Glomerular endothelial cell (primary cell): ENCODE results near the gene CIROP. TPM values are rescaled to one million over a fixed set of nuclear protein-coding genes. Genes with fewer than 3 reads are reported as not detected.

ENCODE experiments used
- DNase-seq: peaks from one replicate; pipeline ENCODE4 v3.0.0-alpha.2; 2011; ENCODE audit warnings: low read depth, low spot score; ENCODE audit errors: extremely low read depth
- total RNA-seq: library from RNA; depleted of rRNA; stranded (reverse); fragments of >200 nt; gene quantifications from 2 replicates; pipeline ENCODE4 v1.2.3, GENCODE V29; 2015

The CIROP gene
- total RNA-seq, 1 donor from 2014 or later = not detected

DNA sequence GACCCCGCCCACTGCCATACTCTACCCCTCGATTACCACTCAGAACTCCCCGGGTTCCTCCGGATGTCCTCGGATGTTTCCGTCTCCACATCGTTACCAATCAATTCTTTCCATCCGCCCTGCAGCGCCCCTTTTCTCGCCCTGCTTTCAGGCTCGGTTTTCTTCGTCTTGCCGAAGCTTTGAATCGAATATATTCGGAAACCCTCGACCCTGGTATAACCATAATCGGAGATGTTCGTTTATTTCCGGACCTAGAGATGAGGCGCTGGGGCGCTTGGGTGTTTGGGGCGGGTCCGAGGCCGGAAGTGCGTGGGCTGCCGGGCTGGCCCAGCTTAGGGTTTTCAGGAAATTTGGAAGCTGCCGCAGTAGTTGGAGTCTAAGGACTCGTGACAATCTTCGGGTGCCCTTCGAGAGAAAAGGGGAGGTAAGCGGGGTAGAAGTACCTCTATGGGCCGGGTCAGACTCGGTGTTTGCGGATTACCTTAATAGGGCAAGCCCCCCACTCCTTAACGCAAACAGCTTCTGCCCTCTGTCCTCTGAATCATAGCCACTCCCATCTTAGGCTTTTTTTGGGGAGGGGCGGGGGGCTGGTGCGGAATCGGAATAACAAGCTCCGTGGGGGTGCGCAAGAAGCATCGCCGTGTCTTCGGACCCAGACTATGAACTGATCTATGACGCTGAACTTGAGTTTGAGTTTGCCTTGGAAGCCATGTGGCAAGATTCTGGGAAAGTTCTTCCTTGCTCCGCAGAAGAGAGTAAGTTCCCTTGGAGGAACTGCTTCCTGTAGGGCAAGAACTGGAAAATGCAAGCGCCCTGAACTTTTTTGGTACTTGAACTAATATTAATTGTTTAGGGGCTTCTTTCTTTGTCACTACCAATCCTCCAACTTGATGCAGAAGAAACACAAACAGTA, 9.3 kb downstream of the CIROP start, which contains the start of gene C14orf119:
C14orf119 (plus strand) TSS at position 310 of the 913 bp plus-strand sequence. CDS start 2,154 bp downstream, outside the sequence.
- peak; percentile 99 for DNase-seq

DNA sequence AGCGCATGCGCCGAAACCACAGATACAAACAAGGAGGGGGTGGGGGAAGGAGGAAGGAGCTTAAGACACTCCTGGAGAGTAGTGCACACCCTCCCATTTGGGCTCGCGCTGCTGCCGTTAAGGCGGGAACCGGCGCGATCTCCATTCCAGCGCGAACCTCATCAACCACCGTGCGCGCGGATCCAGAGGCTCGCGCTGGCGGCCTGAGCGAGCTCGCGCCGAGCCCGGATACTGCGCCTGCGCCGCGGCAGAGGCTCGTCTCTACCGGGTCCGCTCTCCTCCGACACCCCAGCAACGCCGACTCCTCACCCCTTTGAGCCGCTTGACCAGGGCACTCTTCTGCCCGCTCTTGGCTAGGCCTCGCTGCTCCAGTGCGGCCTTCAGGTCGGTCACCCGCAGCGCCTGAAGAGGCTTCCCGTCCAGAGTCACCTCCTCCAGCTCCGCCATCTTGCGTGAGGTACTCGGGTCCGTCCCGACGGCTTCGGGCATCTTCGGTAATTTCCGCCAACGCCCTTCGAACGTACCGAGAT, 10.1 kb downstream of the CIROP start, which contains the start of gene ACIN1:
ACIN1 (minus strand) TSS at position 471 of the 530 bp plus-strand sequence; CDS start at position 447, 24 bp downstream.
- DNase-seq = no peak

DNA sequence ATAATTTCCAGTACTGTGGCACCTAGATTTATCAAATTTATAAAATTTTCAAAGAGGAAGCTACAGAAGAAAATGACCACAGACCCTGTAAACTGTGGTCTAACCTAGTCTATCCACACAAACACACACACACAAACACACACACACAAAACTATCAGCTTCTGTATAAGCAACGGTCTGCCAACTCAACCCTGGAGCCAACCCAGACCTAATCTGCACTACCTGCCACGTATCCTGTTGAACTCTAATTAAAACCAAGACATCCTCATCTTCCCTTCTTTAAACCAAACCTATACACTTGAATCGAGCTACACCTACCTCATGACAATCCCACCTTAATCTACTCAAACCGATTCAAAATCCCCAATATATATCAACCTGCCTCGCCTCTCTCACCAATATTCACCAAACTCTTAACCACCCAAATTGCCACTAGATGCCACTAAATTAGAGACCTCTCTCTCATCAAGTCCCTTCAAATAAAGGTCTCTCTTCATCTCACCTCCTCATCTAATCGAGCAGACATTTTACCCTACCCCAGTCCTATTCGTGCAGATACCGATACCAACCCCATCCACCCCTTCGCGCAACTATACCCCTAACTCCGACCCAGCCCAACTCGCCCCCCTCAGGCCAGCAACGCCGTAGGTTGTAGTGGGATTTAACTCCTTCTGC, 10.7 kb downstream of the CIROP start:
- no peak for DNase-seq

DNA sequence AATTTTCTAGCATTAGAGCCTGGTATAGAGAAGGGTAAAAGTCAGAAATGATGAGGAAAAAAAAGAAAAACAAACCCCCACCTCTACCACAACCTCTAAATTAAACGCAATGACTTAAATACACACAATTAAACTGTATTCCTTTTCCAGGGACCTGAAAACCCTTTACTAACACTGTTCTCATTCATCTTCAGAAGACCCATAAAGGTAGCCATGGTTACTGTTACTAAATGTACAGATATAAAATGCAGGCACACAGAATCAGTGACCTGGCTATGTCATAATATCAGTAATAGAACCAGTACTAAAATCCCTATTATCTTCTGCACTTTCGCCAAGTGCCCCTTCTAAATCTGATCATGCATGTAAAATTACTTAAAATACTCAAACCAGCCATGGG, 11.3 kb downstream of the CIROP start:
- no peak for DNase-seq

DNA sequence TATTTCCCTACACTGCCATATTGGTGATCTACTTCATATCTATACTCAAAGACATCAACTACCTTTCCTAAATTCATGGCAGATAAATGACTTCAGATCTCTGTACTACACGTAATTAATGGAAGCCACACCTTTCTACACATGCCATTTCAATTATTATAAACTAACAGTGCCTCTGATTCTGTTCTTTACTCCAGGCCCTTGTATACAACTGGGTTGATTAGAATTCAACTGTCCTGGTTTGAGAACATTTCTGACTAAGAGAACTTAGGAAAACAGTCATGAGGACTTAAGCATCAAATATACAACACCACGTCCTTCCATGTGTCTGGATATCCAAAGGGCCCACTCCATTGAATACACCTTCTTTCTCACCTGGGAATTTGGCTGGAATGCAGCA, 11.7 kb downstream of the CIROP start:
- no peak for DNase-seq

DNA sequence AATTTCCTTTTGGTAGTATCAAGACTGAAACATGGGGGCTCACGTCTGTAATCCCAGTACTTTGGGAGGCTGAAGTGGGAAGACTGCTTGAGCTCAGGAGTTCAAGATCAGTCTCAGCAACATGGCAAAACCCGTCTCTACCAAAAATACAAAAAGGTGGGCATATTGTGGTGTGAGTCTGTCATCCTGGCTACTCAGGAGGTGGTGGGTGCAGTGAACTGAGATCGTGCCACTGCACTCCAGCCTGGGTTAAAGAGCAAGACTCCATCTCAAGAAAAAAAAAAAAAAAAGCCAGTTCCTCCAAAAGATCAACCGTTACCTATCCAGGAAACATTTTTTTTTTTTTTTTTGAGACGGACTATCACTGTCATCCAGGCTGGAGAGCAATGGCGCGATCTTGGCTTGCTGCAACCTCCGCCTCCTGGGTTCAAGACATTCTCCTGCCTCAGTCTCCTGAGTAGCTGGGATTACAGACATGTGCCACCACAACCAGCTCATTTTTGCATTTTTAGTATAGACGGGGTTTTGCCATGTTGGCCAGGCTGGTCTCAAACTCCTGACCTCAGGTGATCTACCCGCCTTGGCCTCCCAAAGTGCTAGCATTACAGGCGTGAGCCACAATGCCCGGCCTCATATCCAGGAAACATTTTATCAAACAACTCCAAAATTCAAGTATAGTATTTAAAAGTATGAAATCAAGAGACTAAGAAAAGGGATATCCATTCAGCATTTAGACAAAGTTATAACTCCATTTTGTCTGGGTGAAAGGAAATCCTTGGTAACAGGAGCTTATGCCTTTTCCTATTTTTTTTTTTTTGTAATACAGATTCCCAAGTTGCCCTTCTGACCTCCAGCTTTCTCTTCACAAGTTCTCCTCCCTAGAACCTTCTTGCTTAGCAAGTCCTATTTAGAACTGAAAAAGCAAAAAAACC, 13.2 kb downstream of the CIROP start:
- no peak for DNase-seq

DNA sequence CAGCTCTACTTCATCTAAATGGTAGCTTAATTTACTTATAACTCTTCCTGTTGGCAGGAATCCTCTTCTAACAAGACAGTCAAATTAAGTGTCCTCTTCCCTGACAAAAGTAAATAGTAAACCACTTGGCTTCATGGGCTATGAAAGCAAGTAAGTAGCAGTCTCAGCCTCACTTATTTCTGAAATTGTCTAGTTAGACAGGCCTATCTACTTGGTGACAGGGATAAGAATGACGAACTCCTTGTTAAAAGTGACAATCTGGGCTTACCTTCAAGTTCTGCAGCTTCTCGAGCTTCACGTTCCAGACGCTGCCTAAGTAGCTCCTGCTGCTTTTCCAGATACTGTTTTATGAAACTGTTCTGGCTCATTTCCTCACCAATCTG, 14.5 kb downstream of the CIROP start:
- DNase-seq = no peak

DNA sequence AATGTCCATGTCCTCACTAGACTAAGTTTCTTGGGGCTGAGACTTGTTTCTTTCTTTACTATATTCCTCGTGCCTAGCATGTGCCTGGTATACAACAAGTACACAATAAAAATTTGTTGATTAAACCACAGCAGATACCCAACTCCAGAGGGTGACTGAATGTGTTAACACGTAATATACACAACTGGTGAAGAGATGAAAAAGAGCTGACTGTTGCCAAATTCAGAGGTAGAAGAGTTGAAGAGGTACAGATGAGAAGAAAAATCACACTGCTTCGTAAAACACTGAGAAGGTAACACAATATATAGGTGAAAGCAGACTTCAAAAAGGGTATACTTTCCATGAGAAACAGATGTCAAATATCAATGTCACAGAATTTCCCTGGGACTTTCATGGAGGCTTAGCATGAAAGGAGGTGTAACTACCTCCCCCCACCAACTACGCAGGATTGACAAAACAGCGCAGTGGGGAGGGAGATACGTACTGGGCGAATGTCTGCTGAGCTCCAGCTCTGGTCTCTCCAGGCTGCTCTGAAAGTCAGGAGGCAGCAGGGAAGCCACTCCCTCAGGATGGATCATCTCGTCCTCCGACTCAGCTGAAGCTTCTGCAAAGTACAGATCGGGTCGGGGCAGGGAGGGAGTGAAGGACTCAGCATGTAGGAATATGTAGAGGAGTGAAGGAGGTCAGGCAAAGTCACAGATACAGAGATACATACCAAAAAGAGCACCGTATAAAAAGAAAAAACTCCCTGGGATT, 15.1 kb downstream of the CIROP start:
- DNase-seq = no peak

DNA sequence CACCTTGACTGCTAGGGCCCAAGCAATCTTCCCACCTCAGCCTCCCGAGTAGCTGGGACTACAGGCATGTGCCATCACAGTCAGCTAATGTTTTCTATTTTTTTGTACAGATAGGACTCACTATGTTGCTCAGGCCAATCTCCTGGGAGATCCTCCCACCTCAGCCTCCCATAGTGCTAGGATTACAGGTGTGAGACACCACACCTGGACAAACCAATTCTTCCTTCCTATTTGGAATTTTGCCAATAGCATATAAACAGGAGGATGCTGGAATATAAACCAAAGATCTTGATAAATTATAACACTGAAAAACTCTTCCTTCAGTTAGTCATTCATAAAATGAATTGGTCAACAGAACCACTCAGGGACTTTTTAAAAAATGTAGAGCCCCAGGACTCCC, 18.2 kb downstream of the CIROP start:
- no peak for DNase-seq

DNA sequence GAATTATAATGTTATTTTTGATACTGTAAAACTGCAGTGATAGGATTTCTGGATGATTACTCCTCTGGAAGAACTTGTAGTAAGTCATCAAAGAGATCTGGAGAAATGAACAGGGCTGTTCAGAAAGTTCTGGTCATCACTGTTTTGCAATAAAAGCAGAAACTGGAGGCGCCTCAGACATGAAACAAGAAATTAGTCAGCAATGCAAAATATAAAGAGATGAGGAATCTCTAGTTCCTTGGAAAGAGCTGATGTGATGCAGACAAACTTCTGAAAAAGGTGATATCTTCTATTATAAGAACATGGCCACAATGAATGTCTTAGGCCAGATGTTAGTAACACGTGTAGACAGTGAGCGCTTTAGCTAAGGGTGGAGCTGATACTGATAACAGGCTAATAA, 19.3 kb downstream of the CIROP start:
- DNase-seq = no peak

DNA sequence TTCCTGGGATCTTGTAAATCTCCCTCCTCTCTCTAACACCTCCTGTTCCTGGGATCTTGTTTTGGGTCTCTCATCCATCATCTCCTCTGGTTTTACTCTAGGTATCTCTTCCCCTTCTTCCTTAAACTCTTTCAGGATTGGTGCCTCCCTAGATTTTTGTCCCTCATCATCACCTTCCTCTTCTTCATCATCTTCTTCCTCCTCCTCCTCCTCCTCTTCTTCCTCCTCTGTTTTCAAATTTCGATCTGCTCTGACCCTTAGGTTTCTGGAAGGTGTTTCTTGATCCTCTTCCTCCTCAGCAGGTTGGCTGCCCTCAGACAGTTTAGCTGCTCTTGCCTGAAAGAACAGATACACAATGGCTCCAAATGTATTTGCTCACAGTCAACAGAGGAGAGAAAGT, 24.3 kb downstream of the CIROP start:
- DNase-seq = no peak

DNA sequence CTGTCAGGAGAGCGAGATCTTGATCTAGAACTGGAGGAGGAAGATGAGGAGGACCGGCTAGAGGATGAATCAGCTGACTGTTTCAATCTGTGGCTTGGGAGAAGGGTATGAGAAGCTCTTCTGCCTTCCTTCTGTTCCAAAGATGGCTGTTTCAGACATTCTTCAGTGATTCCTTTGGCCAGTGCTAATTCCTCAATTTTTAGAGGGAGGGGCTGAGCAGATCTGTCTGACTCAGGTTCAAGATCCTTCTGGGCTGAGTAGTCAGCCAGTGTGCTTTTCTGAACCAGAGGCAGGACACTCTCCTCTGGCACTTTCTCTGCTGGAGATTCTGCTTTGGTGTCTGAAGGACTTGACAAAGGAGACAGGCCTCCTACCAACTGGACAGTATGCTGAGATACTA, 25.1 kb downstream of the CIROP start:
- no peak for DNase-seq

DNA sequence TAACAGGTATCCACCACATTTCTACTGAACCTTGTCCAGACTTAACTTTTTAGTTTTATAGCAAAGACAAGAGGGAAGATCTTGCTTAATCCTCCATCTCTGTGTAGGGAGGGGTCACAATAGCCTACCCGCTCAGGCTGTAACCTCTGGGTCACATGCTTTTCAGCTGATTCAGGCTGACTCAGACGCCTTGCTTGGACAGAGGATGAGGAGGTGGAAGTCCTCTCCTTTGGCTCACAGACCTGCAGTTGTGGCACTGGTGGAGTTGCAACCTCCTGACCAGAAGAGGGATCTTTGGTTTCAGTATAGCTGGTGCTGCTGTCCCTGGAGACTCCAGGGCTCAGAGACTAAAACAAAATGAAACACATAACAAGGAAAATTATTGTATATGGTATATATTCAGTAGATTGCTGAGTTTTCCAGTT, 26.1 kb downstream of the CIROP start:
- DNase-seq = no peak

DNA sequence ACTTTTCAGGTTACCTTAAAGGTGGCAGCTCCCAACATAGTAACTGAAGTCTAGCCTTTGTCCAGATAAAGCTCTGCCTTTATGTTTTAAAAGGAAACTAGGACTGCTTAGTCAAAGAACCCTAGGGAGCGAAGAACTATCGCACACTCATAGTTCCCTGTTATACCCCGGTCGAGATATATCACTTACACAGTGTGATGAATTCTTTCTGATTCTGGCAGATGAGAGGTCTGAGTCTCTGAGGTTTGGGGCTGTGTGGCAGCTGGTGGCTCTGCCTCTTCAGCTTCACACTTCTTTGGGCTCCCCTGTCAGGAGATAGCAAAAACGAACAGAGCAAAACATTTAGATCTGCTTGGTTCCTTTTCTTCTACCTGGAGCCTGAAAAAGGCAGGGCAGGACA, 26.8 kb downstream of the CIROP start:
- DNase-seq = no peak

DNA sequence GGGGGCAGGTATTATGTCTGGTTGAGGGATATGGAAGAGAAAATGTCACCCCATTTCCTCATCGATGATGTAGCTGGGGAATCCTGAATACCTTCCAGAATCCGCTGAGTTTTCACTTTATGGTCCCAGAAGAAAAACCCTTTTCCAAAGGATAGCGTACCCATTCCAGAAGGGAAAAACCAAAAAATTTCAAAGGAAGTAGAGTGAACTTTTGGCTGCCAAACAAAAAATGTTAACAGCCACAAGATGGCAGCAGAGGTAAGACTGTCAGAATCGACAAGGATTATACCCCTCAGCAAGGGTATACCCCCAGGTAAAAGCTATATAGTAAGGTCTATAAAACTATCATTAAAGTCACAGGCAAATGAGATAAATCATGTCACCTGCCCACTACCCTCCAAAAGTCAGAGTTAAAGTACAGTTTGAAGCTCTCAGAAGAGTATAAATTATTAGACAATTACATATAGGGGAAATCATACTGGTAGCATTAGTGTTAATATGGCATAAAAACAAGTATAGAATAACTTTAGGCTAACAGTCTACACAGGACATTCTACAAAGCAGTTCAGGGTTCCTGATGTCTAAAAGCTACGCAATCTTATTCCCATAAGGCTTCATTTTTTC, 27.9 kb downstream of the CIROP start:
- no peak for DNase-seq

DNA sequence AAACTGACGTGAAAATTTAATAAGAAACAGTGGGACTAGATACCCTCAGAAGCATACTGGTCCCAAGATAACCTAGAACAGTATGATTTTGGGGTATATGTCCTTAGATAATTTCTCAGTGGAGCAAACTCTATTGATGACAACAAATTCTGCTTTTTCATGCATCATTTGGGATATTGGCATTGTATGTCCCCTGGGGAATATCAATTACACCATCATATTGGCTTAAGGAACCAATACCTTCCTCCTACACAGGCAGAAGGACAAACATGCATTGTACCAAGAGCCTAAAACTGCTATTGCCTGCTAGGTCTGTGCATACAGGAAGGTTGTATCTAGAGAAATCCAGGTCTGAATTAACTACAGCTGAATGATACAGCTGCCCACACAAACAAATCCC, 29.9 kb downstream of the CIROP start:
- no peak for DNase-seq

DNA sequence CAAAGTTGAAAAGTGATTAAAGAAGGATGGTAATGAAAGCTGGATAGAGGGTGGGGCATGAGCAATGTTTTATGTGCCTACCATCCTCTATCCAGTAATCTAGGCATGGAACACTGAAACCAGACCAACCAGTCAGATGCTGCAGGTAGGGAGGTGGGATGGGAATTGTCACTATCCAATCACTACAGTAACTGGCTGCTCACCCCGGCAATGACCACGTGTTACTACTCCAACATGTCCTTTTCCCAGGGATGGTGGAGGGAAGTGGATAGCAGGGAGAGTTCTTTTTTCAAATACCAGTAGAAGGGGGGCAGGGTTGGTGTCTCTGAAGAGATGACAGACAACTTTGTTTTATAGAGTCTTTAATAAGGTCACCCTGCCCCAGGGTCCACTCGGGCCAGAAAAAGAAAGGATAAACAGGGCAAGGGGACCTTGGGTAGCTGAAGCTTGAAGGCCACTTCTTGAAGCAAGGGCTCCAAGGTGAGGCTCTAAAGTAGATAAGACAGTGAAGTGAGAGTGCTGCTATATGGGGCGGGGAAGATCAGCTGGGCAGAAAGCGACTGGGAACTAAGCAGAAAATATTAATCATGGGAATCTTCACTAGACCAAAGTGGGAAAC, 32.8 kb downstream of the CIROP start:
- DNase-seq = no peak

DNA sequence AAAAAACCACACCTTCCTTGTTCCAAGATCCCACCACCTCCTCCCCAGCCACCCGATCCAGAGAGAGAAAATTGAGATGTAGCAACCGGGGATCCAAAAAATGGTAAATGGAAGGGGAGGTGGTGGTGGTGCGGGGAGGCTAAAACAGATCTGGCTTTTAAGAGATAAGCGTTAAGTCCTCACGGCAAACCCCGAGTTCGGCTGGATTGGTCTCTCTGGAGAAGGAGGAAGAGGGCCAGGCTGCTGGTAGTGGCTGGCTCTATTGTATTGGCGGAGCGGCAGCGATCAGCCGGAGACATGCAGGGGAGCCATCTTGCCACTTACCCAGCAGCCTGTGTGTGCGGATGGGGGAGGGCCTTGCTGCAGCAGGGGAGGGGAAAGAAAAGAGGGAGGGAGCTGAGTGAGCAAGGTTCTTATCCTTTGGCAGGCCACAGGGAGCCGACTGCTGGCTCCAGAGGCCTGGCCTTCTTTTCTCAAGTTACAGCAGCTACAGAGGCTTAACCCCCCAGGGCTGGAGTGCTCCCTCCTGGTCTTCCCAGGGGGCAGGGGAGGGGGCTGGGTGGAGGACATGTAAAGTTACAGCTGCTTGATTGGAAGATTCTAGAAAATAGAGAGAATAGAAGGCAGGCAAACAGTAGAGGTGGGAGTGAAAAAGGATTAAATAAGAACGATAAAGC, 33.4 kb downstream of the CIROP start:
- DNase-seq = no peak
